Right lobe of liver (tissue), 6 donors: ENCODE data around the gene GRXCR1. TPM values are rescaled to one million over a fixed set of nuclear protein-coding genes. Genes with fewer than 3 reads are reported as not detected.

Source experiments
- ATAC-seq, 4 donors: fragments of 200-7000 bp; cut with Tn5 transposase; one replicate each; pipeline ENCODE4 v1.9.1; 2020; ENCODE audit warnings: mild to moderate bottlenecking in 4 of 4, moderate library complexity in 4 of 4
- DNase-seq, 3 donors: peaks; one replicate each; pipeline ENCODE4 v3.0.0-alpha.2; 2020
- H3K27ac ChIP-seq, 3 donors: fragments of 200-600 bp; one replicate each; pipeline ENCODE4 v1.8.0; 2022
- H3K27me3 ChIP-seq, 2 donors: fragments of 200-600 bp; one replicate each; pipeline ENCODE4 v1.8.0; 2022
- H3K36me3 ChIP-seq, 4 donors: fragments of 200-600 bp; sonication (generic) in 1 of 4; one replicate each; pipeline versions ENCODE4 v1.5.1 to v1.8.0; 2017 to 2022; ENCODE audit warnings: control low read depth in 1 of 4
- H3K4me1 ChIP-seq, 4 donors: fragments of 200-600 bp; sonication (generic) in 1 of 4; one replicate each; pipeline versions ENCODE4 v1.5.1 to v1.8.0; 2017 to 2022; ENCODE audit warnings: control low read depth in 1 of 4
- H3K4me3 ChIP-seq, 3 donors: fragments of 200-600 bp; one replicate each; pipeline ENCODE4 v1.8.0; 2022
- H3K9me3 ChIP-seq, 4 donors: fragments of 200-600 bp; sonication (generic) in 1 of 4; one replicate each; pipeline versions ENCODE4 v1.5.1 to v1.8.0; 2017 to 2022; ENCODE audit warnings: control low read depth in 1 of 4
- POLR2A ChIP-seq: fragments of 450-650 bp; IDR thresholded peaks from one replicate; pipeline ENCODE4 v1.6.1; 2017; ENCODE audit warnings: antibody characterized with exemption, mild to moderate bottlenecking
- WGBS: methylation state at CpG from one replicate; pipeline ENCODE4 v1.1.6; 2018; ENCODE audit warnings: low coverage, low lambda C conversion rate; ENCODE audit not compliant: insufficient coverage; ENCODE audit errors: missing lambda C conversion rate; 5-methylcytosine and 5-hydroxymethylcytosine counted together
- intact Hi-C, 2 donors: fragments of 100-400 bp; cut with DNase I; formaldehyde crosslinking; loops; one replicate each; pipeline versions ENCODE4 v1.11.2 to v1.14.1; 2022
- small RNA-seq, 2 experiments: library from RNA; depleted of rRNA; stranded (forward); fragments of <200 nt; gene quantifications; one replicate each; pipeline ENCODE3, GENCODE V24; 2016
- total RNA-seq, 6 experiments: library from RNA; depleted of rRNA in 2 of 6; stranded (reverse); fragments of >200 nt in 2 of 6; fragmentation: NEBNext Ultra II Directional in 3 of 6; extraction: Animal tissue kit (Norgen Biotek cat#: 25700) in 3 of 6; gene quantifications; one replicate each; pipeline versions ENCODE4 v1.1.0 to v1.2.4, GENCODE V29; 2016 to 2023
- TF ChIP-seq, protein P1 (sequence below), 4 donors: fragments of 200-600 bp in 3 of 4; fragments of 450-650 bp in 1 of 4; IDR thresholded peaks; one replicate each; pipeline versions ENCODE4 v1.5.1 to v1.8.0; 2016 to 2022; ENCODE audit warnings: antibody characterized with exemption in 4 of 4, mild to moderate bottlenecking in 2 of 4
- donor health status: DM: no; HTN: yes; CAD: no.
- donor health status: DM: no; HTN: no; CAD: no.
- donor health status: DM: no; HTN: no; CAD: no.
- donor health status: DM: no; HTN: yes; CAD: no.
- donor health status: DM: no; HTN: yes; CAD: no.

The GRXCR1 gene
- total RNA-seq, 6 experiments from 2014 or later = not detected

DNA sequence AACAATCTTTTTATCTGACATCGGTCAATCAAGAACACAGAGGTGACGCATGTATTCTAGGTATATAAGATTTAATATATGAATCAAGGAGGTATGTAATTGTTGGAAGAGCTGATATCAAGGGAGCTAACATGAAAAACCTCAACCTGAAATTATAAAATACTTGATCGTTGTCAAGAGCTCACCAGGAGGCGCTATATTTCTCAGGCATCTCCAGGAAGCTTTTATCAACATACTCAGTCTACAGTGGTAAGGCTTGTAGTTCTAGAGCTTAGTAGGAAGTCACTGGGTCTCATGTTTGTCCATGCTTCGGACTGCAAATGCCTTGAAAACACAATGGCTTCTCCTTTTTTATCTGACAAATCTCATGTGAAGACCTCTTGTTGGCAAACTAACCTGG lies 156.1 kb downstream of the GRXCR1 start:
- Histone ChIP-seq H3K9me3 (no peaks in the 10 kb centered on the region), H3K4me3 (no peak overlapping the region), H3K4me1 (no peaks in the 10 kb centered on the region), H3K27me3 (no peaks in the 10 kb centered on the region), H3K36me3 (no peaks in the 10 kb centered on the region), H3K27ac (no peak overlapping the region)
- ATAC-seq = no peak
- WGBS = 46% methylated on average over 5 of the region's 5 CpGs
- DNase-seq = no peak
- intact Hi-C loops = no loop called here
- TF ChIP-seq, protein P1, sequence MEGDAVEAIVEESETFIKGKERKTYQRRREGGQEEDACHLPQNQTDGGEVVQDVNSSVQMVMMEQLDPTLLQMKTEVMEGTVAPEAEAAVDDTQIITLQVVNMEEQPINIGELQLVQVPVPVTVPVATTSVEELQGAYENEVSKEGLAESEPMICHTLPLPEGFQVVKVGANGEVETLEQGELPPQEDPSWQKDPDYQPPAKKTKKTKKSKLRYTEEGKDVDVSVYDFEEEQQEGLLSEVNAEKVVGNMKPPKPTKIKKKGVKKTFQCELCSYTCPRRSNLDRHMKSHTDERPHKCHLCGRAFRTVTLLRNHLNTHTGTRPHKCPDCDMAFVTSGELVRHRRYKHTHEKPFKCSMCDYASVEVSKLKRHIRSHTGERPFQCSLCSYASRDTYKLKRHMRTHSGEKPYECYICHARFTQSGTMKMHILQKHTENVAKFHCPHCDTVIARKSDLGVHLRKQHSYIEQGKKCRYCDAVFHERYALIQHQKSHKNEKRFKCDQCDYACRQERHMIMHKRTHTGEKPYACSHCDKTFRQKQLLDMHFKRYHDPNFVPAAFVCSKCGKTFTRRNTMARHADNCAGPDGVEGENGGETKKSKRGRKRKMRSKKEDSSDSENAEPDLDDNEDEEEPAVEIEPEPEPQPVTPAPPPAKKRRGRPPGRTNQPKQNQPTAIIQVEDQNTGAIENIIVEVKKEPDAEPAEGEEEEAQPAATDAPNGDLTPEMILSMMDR (IDR thresholded peaks at IDR 0.05) = no peak
- TF ChIP-seq POLR2A = no peak

DNA sequence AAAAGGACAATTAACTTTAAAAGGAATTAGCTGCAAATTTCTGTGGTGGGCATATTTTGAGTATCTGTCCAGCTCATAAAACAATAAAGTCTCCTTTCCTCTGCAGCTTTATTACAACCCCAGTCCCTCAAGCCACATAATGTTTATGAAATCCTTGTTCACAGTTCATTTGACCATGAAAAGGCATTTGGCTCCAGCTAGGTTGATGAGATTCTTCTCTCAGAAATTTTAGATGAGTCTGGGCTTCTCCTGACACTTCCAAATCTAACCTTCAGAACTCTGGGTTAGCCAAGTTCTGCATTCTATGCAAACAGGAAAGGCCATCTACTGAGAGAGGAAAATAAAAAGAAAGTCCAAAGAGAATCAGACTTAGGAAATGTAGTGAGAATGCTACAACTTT lies 156.8 kb downstream of the GRXCR1 start:
- no peak for TF ChIP-seq POLR2A
- TF ChIP-seq, protein P1 (IDR thresholded peaks at IDR 0.05) = no peak
- Histone ChIP-seq H3K4me1 (no peaks in the 10 kb centered on the region), H3K27ac (no peak overlapping the region), H3K27me3 (no peaks in the 10 kb centered on the region), H3K36me3 (no peaks in the 10 kb centered on the region), H3K4me3 (no peak overlapping the region), H3K9me3 (no peaks in the 10 kb centered on the region)
- intact Hi-C loops = no loop called here
- no peak for DNase-seq
- no peak for ATAC-seq

DNA sequence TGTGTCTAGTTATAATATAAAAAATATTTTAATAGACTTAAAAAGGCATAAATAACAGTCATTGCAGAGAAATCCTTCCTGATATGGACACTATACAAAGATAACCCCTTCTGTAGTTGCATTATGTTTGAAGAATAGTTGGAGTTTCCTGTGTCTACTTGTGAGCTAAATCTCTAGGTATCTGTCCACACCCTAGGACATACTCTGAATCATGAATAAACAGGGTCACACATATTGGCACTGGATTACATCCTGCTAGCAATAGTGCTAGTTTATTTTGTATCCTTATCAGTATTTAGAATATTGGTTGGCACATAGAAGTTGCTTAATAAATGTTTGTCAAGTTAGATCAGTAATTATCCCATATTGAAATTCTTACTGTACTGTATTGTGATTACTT lies 173.9 kb downstream of the GRXCR1 start:
- intact Hi-C loops = no loop called here
- no peak for ATAC-seq
- H3K9me3 ChIP-seq = no peaks in the 10 kb centered on the region
- no peak overlapping the region for H3K27ac ChIP-seq
- DNase-seq = no peak
- TF ChIP-seq, protein P1 (IDR thresholded peaks at IDR 0.05) = no peak
- TF ChIP-seq POLR2A = no peak
- H3K27me3 ChIP-seq = no peaks in the 10 kb centered on the region
- H3K36me3 ChIP-seq = no peaks in the 10 kb centered on the region
- H3K4me1 ChIP-seq = no peaks in the 10 kb centered on the region
- no peak overlapping the region for H3K4me3 ChIP-seq

GRCh38 chr4:43071069-43071468 lies 178.6 kb downstream of the GRXCR1 start:
- Histone ChIP-seq H3K27me3 (no peaks in the 10 kb centered on the region), H3K4me1 (no peaks in the 10 kb centered on the region), H3K9me3 (no peaks in the 10 kb centered on the region), H3K36me3 (no peaks in the 10 kb centered on the region), H3K27ac (no peak overlapping the region), H3K4me3 (no peak overlapping the region)
- no peak for ATAC-seq
- intact Hi-C loops = no loop called here
- 48% methylated on average over 5 of the region's 6 CpGs for WGBS
- no peak for DNase-seq
- TF ChIP-seq, protein P1 (IDR thresholded peaks at IDR 0.05) = no peak
- no peak for TF ChIP-seq POLR2A

Small RNA genes within 50 kb of the gene (small RNA-seq; reads per million reads assigned to genes)
- 0 reads per million in 2 experiments for gene RN7SKP82

Other genes starting within 250 kb of the GRXCR1 start
- gene ATP8A1, start 235.6 kb upstream of the GRXCR1 start, total RNA-seq = 1 to 10 TPM; 1.0 to 3.4 (median 1.9) TPM